ENCODE results near the gene SF3A2. TPM values are rescaled to one million over a fixed set of nuclear protein-coding genes. Genes with fewer than 3 reads are reported as not detected.

SF3A2 gene
- total and polyA plus RNA-seq, 12 donors = 3.9 to 110 (median 28.2) TPM

GRCh38 chr19:2223959-2224358 lies 12.7 kb upstream of the SF3A2 start:
- H3K4me3 ChIP-seq = no peak overlapping the region
- peaks cover 0 to 75% of the 10 kb centered on the region in 2 donors for H3K36me3 ChIP-seq (replicated peaks in 1 of 2)
- TF ChIP-seq, protein P1, sequence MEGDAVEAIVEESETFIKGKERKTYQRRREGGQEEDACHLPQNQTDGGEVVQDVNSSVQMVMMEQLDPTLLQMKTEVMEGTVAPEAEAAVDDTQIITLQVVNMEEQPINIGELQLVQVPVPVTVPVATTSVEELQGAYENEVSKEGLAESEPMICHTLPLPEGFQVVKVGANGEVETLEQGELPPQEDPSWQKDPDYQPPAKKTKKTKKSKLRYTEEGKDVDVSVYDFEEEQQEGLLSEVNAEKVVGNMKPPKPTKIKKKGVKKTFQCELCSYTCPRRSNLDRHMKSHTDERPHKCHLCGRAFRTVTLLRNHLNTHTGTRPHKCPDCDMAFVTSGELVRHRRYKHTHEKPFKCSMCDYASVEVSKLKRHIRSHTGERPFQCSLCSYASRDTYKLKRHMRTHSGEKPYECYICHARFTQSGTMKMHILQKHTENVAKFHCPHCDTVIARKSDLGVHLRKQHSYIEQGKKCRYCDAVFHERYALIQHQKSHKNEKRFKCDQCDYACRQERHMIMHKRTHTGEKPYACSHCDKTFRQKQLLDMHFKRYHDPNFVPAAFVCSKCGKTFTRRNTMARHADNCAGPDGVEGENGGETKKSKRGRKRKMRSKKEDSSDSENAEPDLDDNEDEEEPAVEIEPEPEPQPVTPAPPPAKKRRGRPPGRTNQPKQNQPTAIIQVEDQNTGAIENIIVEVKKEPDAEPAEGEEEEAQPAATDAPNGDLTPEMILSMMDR (IDR thresholded peaks at IDR 0.05) = no peak
- no peak overlapping the region for H3K27ac ChIP-seq
- intact Hi-C loops (cut with DNase I) = no loop called here
- no peak for DNase-seq
- no peaks in the 10 kb centered on the region for H3K27me3 ChIP-seq
- WGBS, 4 donors = 91 to 93% (median 92%) methylated on average over 11 to 14 of the region's 14 CpGs
- no peaks in the 10 kb centered on the region for H3K9me3 ChIP-seq (replicated peaks in 1 of 3)
- peaks cover 10 to 18% of the 10 kb centered on the region in 2 donors for H3K4me1 ChIP-seq (replicated peaks in 1 of 2)

DNA sequence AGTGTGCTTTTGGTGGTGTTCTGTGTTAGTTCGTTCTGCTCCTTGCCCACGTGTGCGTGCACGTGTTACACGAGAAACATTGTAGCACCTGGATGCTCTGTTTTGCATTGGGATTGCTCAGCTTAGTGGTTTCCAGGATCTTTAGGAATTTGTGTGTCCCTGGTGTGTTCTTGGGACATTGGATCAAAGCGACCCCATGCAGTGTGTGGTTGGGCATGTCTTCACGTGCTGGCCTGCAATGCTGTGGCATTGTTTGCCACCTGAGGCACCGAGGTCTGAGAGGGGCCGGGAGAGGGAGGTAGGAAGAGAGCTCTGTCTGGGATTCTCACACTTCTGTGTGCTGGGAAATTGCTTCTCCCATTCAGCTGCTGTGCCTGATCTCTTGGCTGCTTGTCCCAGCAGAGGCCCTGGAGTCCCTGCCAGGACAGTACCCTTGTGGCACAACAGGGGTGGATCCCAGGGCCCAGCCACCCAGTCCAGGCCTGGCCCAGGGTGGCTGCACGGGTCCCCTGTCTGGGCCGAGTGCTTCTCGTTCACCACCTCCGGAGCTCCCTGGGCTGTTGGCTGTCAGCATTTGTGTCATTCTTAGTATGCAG lies 11.8 kb upstream of the SF3A2 start:
- WGBS, 4 donors = 81 to 92% (median 86%) methylated on average over 11 to 13 of the region's 13 CpGs
- TF ChIP-seq POLR2A (IDR thresholded peaks at IDR 0.05) = no peak
- TF ChIP-seq, protein P1 (IDR thresholded peaks at IDR 0.05) = no peak
- intact Hi-C loops (cut with DNase I) = no loop called here
- peaks cover 0 to 75% of the 10 kb centered on the region in 2 donors for H3K36me3 ChIP-seq (replicated peaks in 1 of 2)
- no peak overlapping the region for H3K27ac ChIP-seq
- H3K27me3 ChIP-seq = no peaks in the 10 kb centered on the region
- no peak for DNase-seq
- no peak overlapping the region for H3K4me3 ChIP-seq
- no peaks in the 10 kb centered on the region for H3K9me3 ChIP-seq (replicated peaks in 1 of 3)
- peaks cover 10 to 18% of the 10 kb centered on the region in 2 donors for H3K4me1 ChIP-seq (replicated peaks in 1 of 2)

DNA sequence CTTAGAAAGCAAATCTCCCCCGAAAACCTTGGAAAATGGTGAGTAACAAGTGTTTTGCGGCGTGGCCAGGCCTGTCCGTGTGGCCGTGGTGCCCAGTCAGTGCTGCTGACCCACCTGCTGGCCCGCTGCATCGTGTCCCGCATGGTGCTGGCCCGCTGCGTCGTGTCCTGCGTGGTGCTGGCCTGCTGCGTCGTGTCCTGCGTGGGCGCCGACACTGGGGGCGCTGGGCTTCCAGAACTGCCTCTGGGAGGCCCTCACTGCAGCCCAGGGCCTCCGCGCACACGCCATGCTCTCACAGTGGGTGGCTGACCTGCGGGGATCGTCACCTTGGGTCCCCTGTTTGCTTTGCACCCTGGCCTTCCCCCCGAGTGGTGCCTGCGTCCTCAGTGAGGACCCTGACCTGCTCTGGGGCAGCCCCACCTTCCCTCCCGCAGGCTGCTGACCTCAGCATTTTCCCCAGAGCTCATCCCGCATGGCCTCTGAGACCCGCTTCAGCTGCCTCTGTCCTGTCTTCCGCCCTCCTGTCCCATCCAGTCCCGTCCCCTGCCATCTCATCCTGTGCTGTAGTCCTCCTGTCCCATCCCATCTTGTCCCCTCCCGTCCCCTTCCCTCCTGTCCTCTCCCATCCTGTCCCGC lies 11.1 kb upstream of the SF3A2 start:
- intact Hi-C loops (cut with DNase I) = no loop called here
- H3K4me3 ChIP-seq = no peak overlapping the region
- H3K9me3 ChIP-seq (replicated peaks in 1 of 3) = no peaks in the 10 kb centered on the region
- TF ChIP-seq, protein P1 (IDR thresholded peaks at IDR 0.05) = no peak
- no peak for TF ChIP-seq POLR2A (IDR thresholded peaks at IDR 0.05)
- WGBS, 4 donors = 95 to 97% (median 96%) methylated on average over 17 to 32 of the region's 32 CpGs
- DNase-seq = no peak
- H3K36me3 ChIP-seq (replicated peaks in 1 of 2) = peaks cover 0 to 75% of the 10 kb centered on the region in 2 donors
- H3K27ac ChIP-seq = no peak overlapping the region
- H3K27me3 ChIP-seq = no peaks in the 10 kb centered on the region
- peaks cover 10 to 16% of the 10 kb centered on the region in 2 donors for H3K4me1 ChIP-seq (replicated peaks in 1 of 2)

DNA sequence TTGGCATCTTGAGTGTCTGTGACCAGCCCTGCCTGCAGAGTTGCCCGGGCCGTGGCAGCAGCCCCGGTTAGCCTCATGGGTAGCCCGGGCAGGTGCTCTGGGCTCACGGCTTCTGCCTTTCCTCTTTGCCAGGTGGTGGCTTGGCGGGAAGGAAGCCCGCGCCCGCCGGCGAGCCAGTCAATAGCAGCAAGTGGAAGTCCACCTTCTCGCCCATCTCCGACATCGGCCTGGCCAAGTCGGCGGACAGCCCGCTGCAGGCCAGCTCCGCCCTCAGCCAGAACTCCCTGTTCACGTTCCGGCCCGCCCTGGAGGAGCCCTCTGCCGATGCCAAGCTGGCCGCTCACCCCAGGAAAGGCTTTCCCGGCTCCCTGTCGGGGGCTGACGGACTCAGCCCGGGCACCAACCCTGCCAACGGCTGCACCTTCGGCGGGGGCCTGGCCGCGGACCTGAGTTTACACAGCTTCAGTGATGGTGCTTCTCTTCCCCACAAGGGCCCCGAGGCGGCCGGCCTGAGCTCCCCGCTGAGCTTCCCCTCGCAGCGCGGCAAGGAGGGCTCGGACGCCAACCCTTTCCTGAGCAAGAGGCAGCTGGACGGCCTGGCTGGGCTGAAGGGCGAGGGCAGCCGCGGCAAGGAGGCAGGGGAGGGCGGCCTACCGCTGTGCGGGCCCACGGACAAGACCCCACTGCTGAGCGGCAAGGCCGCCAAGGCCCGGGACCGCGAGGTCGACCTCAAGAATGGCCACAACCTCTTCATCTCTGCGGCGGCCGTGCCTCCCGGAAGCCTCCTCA lies 10.4 kb upstream of the SF3A2 start:
- TF ChIP-seq, protein P1 (IDR thresholded peaks at IDR 0.05) = no peak
- TF ChIP-seq POLR2A (IDR thresholded peaks at IDR 0.05) = no peak

More for the DNA sequence above, 10.4 kb upstream of the SF3A2 start:
- Histone ChIP-seq H3K4me3 (no peak overlapping the region), H3K27me3 (no peaks in the 10 kb centered on the region), H3K36me3 (replicated peaks in 1 of 2) (peaks cover 0 to 76% of the 10 kb centered on the region in 2 donors), H3K9me3 (replicated peaks in 1 of 3) (no peaks in the 10 kb centered on the region), H3K4me1 (replicated peaks in 1 of 2) (peaks cover 8 to 13% of the 10 kb centered on the region in 2 donors), H3K27ac (no peak overlapping the region)
- no peak for DNase-seq
- WGBS, 4 donors = 92 to 93% (median 93%) methylated on average over 24 to 59 of the region's 59 CpGs
- intact Hi-C loops (cut with DNase I) = no loop called here
